ENCODE measurements around the gene RAPGEF6. TPM values are rescaled to one million over a fixed set of nuclear protein-coding genes. Genes with fewer than 3 reads are reported as not detected.
"Not testable (repeated sequence)": the region's sequence is repeated elsewhere in the genome, so short reads cannot be mapped to it uniquely, and the experiment has no call there.

Gene RAPGEF6
- total RNA-seq, 2 donors from 2014 or later, result 36.5 to 37.3 TPM

DNA sequence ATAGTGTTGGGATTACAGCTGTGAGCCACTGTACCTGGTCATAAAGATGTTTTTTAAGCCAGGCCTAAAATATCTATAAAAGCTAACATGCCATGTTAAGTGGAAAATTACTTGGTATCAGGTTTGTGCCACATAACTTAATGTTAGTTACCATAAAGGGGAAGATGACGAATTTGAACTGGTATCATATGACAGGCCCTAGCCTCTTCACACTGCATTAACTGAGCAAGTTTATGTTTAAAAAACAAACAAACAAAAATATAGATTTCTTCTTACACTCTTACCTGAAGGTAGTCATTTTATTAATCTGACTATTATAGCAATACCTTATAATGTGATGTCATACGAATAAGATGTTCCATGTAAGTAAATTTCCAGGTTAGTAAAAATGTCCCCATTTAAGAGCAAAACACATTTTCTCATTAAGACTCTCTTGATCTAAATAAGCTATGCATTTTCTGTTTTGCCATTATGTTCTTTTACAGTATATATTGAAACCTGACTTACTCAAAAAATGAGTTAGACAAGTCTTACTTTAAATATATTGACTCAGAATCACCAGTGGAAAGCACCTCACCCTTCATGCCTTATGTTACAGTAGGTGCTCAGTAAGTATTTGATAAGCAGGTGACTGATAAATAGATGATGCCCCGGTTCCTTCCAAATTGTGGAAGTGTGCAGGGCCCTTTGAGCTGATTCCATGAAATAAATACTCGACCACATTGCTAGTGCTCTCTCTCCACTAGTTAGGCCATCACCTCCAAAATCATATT is 245.7 kb downstream of the RAPGEF6 start:
- DNase-seq (peak; percentile 35 to 43), ATAC-seq (replicated peaks in 1 of 2) (peak; percentile 69 to 73)
- no peaks in the 10 kb centered on the region for H3K27me3 Mint-ChIP-seq (ENCODE audit: low read depth)
- peak overlapping the region; percentile 68 to 90 for H3K4me3 Mint-ChIP-seq
- H3K27ac Mint-ChIP-seq, result peak overlapping the region; percentile 100
- H3K36me3 Mint-ChIP-seq (ENCODE audit: insufficient read depth in 2 of 2), result peaks cover 15 to 56% of the 10 kb centered on the region in 2 donors
- peaks cover 100% of the 10 kb centered on the region for H3K4me1 Mint-ChIP-seq (ENCODE audit: low read depth)
- no peaks in the 10 kb centered on the region for H3K9me3 Mint-ChIP-seq

DNA sequence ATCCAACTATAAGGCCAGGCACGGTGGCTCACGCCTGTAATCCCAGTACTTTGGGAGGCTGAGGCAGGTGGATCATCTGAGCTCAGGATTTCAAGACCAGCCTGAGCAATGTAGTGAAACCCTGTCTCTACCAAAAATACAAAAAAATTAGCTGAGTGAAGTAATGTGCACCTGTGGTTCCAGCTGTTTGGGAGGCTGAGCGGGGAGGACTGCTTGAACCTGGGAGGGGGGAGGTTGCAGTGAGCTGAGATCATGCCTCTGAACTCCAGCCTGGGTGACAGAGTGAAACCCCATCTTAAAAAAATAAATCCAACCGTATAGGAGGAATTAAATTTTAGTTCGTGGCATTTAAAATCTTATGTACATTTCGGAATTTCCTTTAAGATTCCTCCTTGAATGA is 247.8 kb downstream of the RAPGEF6 start:
- peaks cover 11 to 37% of the 10 kb centered on the region in 2 donors for H3K36me3 Mint-ChIP-seq (ENCODE audit: insufficient read depth in 2 of 2)

DNA sequence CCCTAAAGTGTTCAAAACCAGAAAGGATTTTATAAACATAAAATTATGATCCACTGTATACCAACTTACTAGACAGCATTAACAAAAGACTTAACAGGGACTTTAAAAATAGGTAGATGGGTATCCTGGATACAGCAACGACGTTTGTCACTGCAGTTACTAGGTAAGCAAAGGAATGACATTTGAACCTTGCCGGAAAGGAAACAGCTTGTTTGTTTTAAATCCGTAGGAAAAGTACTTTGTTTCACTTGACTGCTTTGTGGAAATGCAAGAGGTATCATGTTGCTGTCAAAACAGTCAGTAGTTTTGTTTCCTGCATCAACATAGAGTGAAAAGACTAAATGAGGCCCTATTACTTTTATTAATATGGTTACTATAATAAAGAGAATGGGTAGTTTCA is 248.2 kb downstream of the RAPGEF6 start:
- H3K4me3 Mint-ChIP-seq, result peak overlapping the region in 1 of 2 donors; percentile 41

More for the DNA sequence above, 247.8 kb downstream of the RAPGEF6 start:
- DNase-seq (no peak), ATAC-seq (replicated peaks in 1 of 2) (no peak)
- no peaks in the 10 kb centered on the region for H3K9me3 Mint-ChIP-seq
- H3K27me3 Mint-ChIP-seq (ENCODE audit: low read depth), result no peaks in the 10 kb centered on the region
- H3K4me3 Mint-ChIP-seq, result no peak overlapping the region
- peak overlapping the region; percentile 100 for H3K27ac Mint-ChIP-seq
- peaks cover 100% of the 10 kb centered on the region for H3K4me1 Mint-ChIP-seq (ENCODE audit: low read depth)

DNA sequence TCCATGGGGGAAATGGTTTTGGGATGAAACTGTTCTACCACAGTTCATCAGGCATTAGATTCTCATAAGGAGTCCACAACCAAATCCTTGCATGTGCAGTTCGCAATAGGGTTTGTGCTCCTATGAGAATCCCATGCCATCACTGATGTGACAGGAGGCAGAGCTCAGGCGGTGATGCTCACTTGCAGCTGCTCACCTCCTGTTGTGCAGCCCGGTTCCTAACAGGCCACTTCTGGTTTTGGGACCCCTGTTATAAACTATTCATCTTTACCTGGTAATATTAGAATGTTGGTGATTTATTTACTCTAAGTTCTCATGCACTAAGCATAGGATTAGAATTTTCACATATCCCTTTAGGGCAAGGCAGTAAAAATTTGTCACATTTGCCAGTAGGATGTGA is 248.9 kb downstream of the RAPGEF6 start:
- peaks cover 13 to 33% of the 10 kb centered on the region in 2 donors for H3K36me3 Mint-ChIP-seq (ENCODE audit: insufficient read depth in 2 of 2)

More for the DNA sequence above, 248.2 kb downstream of the RAPGEF6 start:
- Mint-ChIP-seq H3K36me3 (ENCODE audit: insufficient read depth in 2 of 2) (peaks cover 11 to 33% of the 10 kb centered on the region in 2 donors), H3K4me1 (ENCODE audit: low read depth) (peaks cover 100% of the 10 kb centered on the region), H3K27me3 (ENCODE audit: low read depth) (no peaks in the 10 kb centered on the region), H3K9me3 (no peaks in the 10 kb centered on the region), H3K27ac (peak overlapping the region; percentile 96)
- DNase-seq, result no peak
- no peak for ATAC-seq (replicated peaks in 1 of 2)

DNA sequence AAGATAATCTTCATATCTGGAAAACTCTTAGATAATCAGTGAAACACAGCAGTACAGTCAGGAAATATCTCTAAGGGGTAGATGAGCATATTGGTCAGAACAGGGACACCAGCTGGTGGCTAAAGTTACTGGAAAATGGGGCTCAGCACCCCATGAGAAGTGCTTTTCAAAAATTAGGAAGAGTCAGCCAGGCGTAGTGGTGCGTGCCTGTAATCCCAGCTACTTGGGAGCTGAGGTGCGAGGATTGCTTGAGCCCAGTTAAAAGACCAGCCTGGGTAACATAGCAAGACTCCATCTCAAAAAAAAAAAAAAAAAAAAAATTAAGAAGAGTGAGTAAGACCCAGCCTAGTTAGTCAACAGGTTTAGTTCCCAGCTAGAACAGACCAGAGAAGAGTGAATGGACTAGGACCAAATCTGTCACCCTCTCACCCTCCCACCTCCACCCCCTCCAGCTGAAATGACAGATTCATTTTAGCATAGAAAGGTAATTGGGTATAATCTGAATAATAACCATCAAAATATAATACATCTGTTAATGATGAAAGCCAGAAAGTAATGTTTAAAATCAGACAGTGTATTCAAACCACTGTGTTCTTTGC is 250.3 kb downstream of the RAPGEF6 start:
- Mint-ChIP-seq H3K27ac (peak overlapping the region; percentile 96), H3K36me3 (ENCODE audit: insufficient read depth in 2 of 2) (peaks cover 13 to 30% of the 10 kb centered on the region in 2 donors), H3K27me3 (ENCODE audit: low read depth) (no peaks in the 10 kb centered on the region), H3K4me1 (ENCODE audit: low read depth) (peaks cover 100% of the 10 kb centered on the region), H3K9me3 (peaks cover 2 to 3% of the 10 kb centered on the region in 2 donors), H3K4me3 (peak overlapping the region; percentile 60 to 73)
- DNase-seq (peak; percentile 51 to 68), ATAC-seq (replicated peaks in 1 of 2) (peak; percentile 60 to 62)

More for the DNA sequence above, 248.9 kb downstream of the RAPGEF6 start:
- peaks cover 0 to 2% of the 10 kb centered on the region in 2 donors for H3K9me3 Mint-ChIP-seq
- peak overlapping the region in 1 of 2 donors; percentile 41 for H3K4me3 Mint-ChIP-seq
- H3K27ac Mint-ChIP-seq, result peak overlapping the region; percentile 96
- H3K27me3 Mint-ChIP-seq (ENCODE audit: low read depth), result no peaks in the 10 kb centered on the region
- DNase-seq (no peak), ATAC-seq (replicated peaks in 1 of 2) (no peak)
- peaks cover 100% of the 10 kb centered on the region for H3K4me1 Mint-ChIP-seq (ENCODE audit: low read depth)

DNA sequence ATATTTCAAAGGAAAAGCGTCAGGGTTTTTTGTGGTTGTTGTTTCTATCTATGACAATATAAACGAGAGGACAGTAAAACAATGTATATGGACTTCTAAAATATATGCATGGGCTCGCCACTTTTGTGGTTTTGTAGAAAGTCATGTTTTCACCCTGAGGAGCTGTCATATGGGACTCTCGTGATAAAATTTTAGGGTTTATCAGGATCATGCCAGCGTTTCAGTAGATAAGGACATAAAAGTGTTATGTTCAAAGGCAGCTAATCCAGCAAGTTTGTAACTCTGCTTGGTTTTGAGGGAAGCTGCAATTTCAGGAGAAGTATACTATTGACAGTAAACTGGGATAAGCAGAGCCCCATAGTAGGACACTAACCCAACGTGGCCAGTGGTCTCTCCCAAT is 250.9 kb downstream of the RAPGEF6 start:
- peaks cover 11 to 26% of the 10 kb centered on the region in 2 donors for H3K36me3 Mint-ChIP-seq (ENCODE audit: insufficient read depth in 2 of 2)
- H3K9me3 Mint-ChIP-seq, result peaks cover 2 to 3% of the 10 kb centered on the region in 2 donors
- H3K4me3 Mint-ChIP-seq, result peak overlapping the region; percentile 60 to 73
- H3K27ac Mint-ChIP-seq, result peak overlapping the region; percentile 96
- peaks cover 100% of the 10 kb centered on the region for H3K4me1 Mint-ChIP-seq (ENCODE audit: low read depth)
- ATAC-seq (replicated peaks in 1 of 2) (no peak), DNase-seq (no peak)
- H3K27me3 Mint-ChIP-seq (ENCODE audit: low read depth), result no peaks in the 10 kb centered on the region

DNA sequence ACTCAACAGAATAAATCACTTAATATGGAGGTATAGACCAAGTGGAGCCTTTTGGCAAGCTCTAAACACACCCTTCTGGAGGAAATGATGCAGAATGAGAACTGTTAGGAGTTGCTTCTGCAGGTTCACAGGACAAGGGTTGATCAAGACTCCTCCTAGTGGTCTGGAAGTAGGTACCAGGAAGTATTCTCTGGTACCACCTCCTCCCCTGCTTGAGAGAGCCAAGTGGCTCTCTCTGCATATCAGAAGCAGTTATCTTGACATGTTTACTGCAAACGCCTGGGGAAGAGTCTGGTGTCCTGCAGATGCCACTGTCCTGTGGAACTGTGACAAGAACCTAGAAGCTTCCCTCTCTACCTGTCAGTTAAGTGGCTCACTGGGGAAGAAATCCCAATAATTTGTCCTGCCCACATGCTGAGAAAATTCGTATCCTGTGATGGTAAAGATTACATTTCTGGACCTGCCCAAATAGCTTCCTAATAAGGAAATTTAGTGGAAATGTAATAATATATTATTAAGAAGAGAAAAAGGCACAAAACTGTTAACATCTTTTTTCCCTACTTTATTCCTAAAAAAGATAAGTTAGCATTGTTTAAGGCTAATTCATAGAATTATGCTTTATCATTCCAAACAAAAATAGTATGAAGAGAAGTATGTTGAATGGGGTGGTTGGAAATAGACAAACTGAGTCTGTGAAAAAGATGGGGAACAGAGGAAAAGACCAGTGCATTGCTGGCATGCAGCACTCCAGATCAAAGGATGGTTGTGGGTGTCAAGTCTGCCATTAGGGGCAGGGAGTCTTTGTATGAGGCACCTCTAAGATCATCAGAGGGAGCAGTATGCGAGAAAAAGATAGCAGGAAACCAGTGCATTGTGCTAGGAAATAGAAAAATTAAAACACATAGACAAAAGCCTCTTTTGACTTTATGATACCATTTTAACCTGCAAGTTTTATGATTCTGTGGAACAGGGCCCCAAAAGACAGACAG is 252.3 kb downstream of the RAPGEF6 start:
- H3K36me3 Mint-ChIP-seq (ENCODE audit: insufficient read depth in 2 of 2), result peaks cover 11 to 21% of the 10 kb centered on the region in 2 donors
- peak; percentile 59 to 61 for ATAC-seq (replicated peaks in 1 of 2)
- H3K4me3 Mint-ChIP-seq, result peak overlapping the region; percentile 60 to 73
- peak overlapping the region; percentile 96 for H3K27ac Mint-ChIP-seq
- peaks cover 98% of the 10 kb centered on the region for H3K4me1 Mint-ChIP-seq (ENCODE audit: low read depth)
- peak; percentile 52 to 56 for DNase-seq
- H3K27me3 Mint-ChIP-seq (ENCODE audit: low read depth), result no peaks in the 10 kb centered on the region
- peaks cover 2 to 3% of the 10 kb centered on the region in 2 donors for H3K9me3 Mint-ChIP-seq

DNA sequence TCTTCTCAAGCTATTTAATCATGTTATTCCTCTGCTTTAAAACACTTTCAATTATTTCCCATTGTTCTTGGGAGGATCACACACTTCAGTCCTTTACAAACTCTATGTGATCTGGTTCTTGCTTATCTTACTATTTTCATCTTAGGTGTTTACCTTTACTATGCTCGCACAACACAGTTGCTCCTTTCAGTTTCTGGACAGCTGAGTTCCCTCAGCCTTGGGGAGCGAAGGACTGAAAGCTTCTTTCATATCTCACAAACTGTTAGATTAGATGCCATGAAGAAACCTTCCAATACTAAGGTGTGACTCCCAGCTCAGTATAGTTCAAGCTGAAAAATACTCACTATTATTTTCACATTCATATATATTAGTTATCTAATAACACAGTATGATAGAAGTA is 253.3 kb downstream of the RAPGEF6 start:
- H3K27me3 Mint-ChIP-seq (ENCODE audit: low read depth), result no peaks in the 10 kb centered on the region
- H3K27ac Mint-ChIP-seq, result peak overlapping the region; percentile 96
- H3K9me3 Mint-ChIP-seq, result peaks cover 2 to 3% of the 10 kb centered on the region in 2 donors
- H3K36me3 Mint-ChIP-seq (ENCODE audit: insufficient read depth in 2 of 2), result peaks cover 11 to 19% of the 10 kb centered on the region in 2 donors
- DNase-seq (no peak), ATAC-seq (replicated peaks in 1 of 2) (no peak)
- peak overlapping the region; percentile 60 to 93 for H3K4me3 Mint-ChIP-seq
- H3K4me1 Mint-ChIP-seq (ENCODE audit: low read depth), result peaks cover 97% of the 10 kb centered on the region

DNA sequence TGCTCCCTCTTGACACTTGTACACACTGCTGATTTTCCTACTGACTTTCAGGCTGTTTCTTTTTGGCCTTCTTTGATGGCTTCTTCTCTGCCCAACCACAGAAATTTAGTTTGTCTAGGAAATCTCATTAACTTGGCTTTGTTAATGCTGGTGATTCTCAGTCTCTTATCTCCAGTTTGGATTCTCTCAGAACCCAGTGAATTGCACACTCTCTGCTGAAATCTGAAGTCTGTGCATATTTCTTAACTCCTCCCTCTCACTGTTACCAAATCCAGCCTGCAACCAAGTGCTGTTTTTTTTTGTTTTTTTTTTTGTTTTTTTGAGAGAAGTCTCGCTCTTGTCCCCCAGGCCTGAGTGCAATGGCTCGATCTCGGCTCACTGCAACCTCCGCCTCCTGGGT is 254.0 kb downstream of the RAPGEF6 start:
- DNase-seq (no peak), ATAC-seq (replicated peaks in 1 of 2) (no peak)
- Mint-ChIP-seq H3K4me1 (ENCODE audit: low read depth) (peaks cover 94% of the 10 kb centered on the region), H3K4me3 (peak overlapping the region; percentile 60 to 93), H3K27me3 (ENCODE audit: low read depth) (no peaks in the 10 kb centered on the region), H3K27ac (peak overlapping the region; percentile 96), H3K36me3 (ENCODE audit: insufficient read depth in 2 of 2) (peaks cover 14 to 17% of the 10 kb centered on the region in 2 donors), H3K9me3 (peaks cover 2 to 3% of the 10 kb centered on the region in 2 donors)

DNA sequence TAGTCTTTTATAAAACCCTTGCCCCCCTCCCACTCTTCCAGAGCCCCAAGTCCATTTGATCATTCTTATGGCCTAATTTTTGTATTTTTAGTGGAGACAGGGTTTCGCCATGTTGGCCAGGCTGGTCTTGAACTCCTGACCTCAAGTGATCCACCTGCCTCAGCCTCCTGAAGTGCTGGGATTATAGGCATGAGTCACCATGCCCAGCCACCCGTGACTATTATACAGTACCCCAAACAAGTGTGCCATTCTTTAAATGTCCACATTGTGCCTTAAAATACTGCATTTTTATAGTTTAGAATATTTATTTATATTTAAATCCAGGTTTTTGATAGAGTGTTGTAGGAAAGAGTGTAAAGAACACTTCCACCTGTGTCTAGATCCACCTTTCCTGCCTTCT is 254.8 kb downstream of the RAPGEF6 start:
- not testable (repeated sequence) for H3K27me3 Mint-ChIP-seq (ENCODE audit: low read depth); DNase-seq; H3K9me3 Mint-ChIP-seq
- Mint-ChIP-seq H3K4me3 (peak overlapping the region; percentile 51 to 93), H3K36me3 (ENCODE audit: insufficient read depth in 2 of 2) (peaks cover 11 to 12% of the 10 kb centered on the region in 2 donors), H3K27ac (peak overlapping the region; percentile 100), H3K4me1 (ENCODE audit: low read depth) (peaks cover 94% of the 10 kb centered on the region)
- peak in 1 of 2 donors; percentile 1 for ATAC-seq (replicated peaks in 1 of 2)

DNA sequence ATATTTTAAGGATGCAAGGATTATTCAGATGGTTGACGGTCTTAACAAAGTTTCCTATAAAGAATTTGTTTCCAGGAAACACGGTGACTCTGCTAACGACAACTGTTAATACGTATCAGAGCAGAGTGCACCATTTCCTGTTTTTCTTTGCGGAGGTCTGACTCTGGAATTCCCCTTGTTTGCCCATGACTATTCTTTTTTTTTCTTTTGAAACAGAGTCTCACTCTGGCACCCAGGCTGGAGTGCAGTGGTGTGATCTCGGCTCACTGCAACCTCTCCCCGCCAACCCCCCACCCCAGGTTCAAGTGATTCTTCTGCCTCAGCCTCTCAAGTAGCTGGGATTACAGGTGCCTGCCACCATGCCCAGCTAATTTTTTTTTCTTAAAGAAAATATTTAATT is 255.3 kb downstream of the RAPGEF6 start:
- Mint-ChIP-seq H3K36me3 (ENCODE audit: insufficient read depth in 2 of 2) (peaks cover 11 to 12% of the 10 kb centered on the region in 2 donors), H3K4me3 (peak overlapping the region; percentile 51 to 85), H3K9me3 (peaks cover 2 to 3% of the 10 kb centered on the region in 2 donors), H3K4me1 (ENCODE audit: low read depth) (peaks cover 94% of the 10 kb centered on the region), H3K27ac (peak overlapping the region; percentile 100), H3K27me3 (ENCODE audit: low read depth) (no peaks in the 10 kb centered on the region)
- peak; percentile 69 to 71 for DNase-seq
- peak; percentile 69 to 71 for ATAC-seq (replicated peaks in 1 of 2)

DNA sequence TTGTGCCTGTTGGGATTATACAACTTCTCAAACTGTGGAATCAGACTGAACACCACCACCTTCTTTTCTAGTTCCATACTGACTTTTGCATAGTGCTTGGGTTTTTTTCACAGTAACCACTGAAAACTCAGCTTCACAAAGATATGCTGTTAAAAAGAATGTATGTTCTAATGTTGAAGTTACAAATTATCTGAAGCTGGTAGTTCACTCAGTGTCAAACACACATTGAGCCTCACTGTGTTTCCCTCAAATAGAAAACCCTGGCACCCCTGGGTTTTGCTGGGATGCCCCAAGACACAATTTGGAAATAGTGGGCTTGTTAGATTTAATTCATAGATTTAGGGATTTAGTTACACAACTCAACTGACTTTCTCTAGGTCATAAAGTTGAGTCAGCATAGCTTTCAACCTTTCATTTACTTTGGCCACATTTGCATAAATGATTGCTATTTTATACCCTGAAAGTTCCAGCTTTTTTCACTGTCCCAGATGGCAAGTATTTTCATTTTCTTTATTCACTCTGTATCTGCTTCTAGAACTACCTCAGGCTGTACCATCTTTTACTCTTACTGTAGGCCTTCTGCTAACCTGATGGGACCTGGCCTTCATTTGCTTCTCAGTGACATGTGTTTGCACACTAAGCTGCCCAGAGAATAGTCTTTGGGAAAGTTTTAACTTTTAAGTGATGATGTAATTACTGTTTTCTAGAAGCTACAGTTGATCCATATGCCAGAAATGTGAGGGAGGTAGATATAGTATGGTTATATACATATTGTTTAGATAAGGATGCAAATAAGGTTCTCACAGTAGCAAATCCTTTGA is 256.1 kb downstream of the RAPGEF6 start:
- H3K9me3 Mint-ChIP-seq, result peaks cover 2 to 3% of the 10 kb centered on the region in 2 donors
- H3K4me1 Mint-ChIP-seq (ENCODE audit: low read depth), result peaks cover 91% of the 10 kb centered on the region
- peak overlapping the region; percentile 100 for H3K27ac Mint-ChIP-seq
- peak overlapping the region; percentile 51 to 85 for H3K4me3 Mint-ChIP-seq
- no peaks in the 10 kb centered on the region for H3K27me3 Mint-ChIP-seq (ENCODE audit: low read depth)
- peaks cover 11 to 12% of the 10 kb centered on the region in 2 donors for H3K36me3 Mint-ChIP-seq (ENCODE audit: insufficient read depth in 2 of 2)
- ATAC-seq (replicated peaks in 1 of 2), result peak; percentile 29 to 39
- no peak for DNase-seq

Data from activated T-cell treated with anti-CD3 and anti-CD28 coated beads, Interleukin-2, amount 50 U/mL, for 72 hours (primary cell).